Vagina (tissue), 2 donors: Measurements from ENCODE around the gene CDK5R2. TPM values are rescaled to one million over a fixed set of nuclear protein-coding genes. Genes with fewer than 3 reads are reported as not detected.
"Not testable (repeated sequence)": the region's sequence is repeated elsewhere in the genome, so short reads cannot be mapped to it uniquely, and the experiment has no call there.

Experiments used
- DNase-seq, 2 donors: peaks; one replicate each; pipeline ENCODE4 v3.0.0-alpha.2; 2017; ENCODE audit errors: extremely low spot score in 2 of 2
- H3K27ac ChIP-seq: fragments of 200-600 bp; sonication (generic); one replicate; pipeline ENCODE4 v1.5.1; 2019
- H3K27me3 ChIP-seq: fragments of 200-600 bp; sonication (generic); one replicate; pipeline ENCODE4 v1.5.1; 2019
- H3K36me3 ChIP-seq, 2 donors: fragments of 200-600 bp; sonication (generic); one replicate each; pipeline ENCODE4 v1.5.1; 2017 to 2019
- H3K4me1 ChIP-seq: fragments of 200-600 bp; sonication (generic); one replicate; pipeline ENCODE4 v1.5.1; 2019
- H3K4me3 ChIP-seq, 2 donors: fragments of 200-600 bp; sonication (generic); 1 replicate in 1 of 2; 2 replicates in 1 of 2; pipeline ENCODE4 v1.5.1; 2016 to 2019
- H3K9me3 ChIP-seq: fragments of 200-600 bp; sonication (generic); one replicate; pipeline ENCODE4 v1.5.1; 2019
- POLR2A ChIP-seq, 2 donors: fragments of 450-650 bp; IDR thresholded peaks; one replicate each; pipeline ENCODE4 v1.6.1; 2017; ENCODE audit warnings: antibody characterized with exemption in 2 of 2, mild to moderate bottlenecking in 2 of 2, moderate library complexity in 2 of 2
- POLR2AphosphoS5 ChIP-seq, 2 donors: sonication (generic); formaldehyde crosslinking; IDR thresholded peaks; one replicate each; pipeline ENCODE4 v1.9.0; 2017; ENCODE audit warnings: antibody characterized with exemption in 2 of 2, mild to moderate bottlenecking in 2 of 2, low read depth in 1 of 2; ENCODE audit not compliant: insufficient read depth in 1 of 2
- intact Hi-C: fragments of 100-400 bp; cut with DNase I; formaldehyde crosslinking; loops from one replicate; pipeline ENCODE4 v1.15.1; 2023
- total RNA-seq: library from RNA; depleted of rRNA; stranded (reverse); fragments of >200 nt; gene quantifications from one replicate; pipeline ENCODE4 v1.2.3, GENCODE V29; 2016
- TF ChIP-seq, protein P1 (sequence below), 3 experiments: fragments of 450-650 bp in 2 of 3; fragments of 200-600 bp in 1 of 3; sonication (generic) in 1 of 3; IDR thresholded peaks; one replicate each; pipeline ENCODE4 v1.5.1; 2017 to 2019; ENCODE audit warnings: antibody characterized with exemption in 3 of 3, mild to moderate bottlenecking in 2 of 3, moderate library complexity in 2 of 3

Gene CDK5R2
- total RNA-seq, 1 donor from 2014 or later = 0.49 TPM

DNA sequence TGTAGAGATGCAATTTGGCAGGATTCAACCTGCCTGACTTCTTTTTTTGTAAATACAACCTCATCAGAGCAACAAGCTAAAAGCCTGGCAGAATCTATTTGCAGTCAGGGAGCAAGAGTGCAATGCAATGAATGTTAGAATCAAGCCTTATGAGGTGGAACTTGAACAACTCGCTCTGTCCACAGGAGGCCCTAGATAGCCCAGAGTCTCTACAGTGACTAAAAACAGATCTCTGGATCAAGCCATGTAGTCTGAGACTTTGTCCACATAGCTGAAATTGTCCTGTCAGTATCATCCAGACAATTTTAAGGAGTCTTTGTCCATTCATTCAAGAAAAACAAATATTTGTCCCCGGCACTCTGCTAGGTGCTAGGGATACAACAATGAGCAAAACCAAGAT is 32.0 kb upstream of the CDK5R2 start:
- no peaks in the 10 kb centered on the region for H3K27me3 ChIP-seq
- H3K27ac ChIP-seq = no peak overlapping the region
- no peak for TF ChIP-seq POLR2AphosphoS5 (IDR thresholded peaks at IDR 0.05; ENCODE audit: insufficient read depth in 1 of 2, low read depth in 1 of 2)
- TF ChIP-seq POLR2A (IDR thresholded peaks at IDR 0.05) = no peak
- TF ChIP-seq, protein P1, sequence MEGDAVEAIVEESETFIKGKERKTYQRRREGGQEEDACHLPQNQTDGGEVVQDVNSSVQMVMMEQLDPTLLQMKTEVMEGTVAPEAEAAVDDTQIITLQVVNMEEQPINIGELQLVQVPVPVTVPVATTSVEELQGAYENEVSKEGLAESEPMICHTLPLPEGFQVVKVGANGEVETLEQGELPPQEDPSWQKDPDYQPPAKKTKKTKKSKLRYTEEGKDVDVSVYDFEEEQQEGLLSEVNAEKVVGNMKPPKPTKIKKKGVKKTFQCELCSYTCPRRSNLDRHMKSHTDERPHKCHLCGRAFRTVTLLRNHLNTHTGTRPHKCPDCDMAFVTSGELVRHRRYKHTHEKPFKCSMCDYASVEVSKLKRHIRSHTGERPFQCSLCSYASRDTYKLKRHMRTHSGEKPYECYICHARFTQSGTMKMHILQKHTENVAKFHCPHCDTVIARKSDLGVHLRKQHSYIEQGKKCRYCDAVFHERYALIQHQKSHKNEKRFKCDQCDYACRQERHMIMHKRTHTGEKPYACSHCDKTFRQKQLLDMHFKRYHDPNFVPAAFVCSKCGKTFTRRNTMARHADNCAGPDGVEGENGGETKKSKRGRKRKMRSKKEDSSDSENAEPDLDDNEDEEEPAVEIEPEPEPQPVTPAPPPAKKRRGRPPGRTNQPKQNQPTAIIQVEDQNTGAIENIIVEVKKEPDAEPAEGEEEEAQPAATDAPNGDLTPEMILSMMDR (IDR thresholded peaks at IDR 0.05) = no peak
- DNase-seq = no peak
- no peaks in the 10 kb centered on the region for H3K36me3 ChIP-seq
- intact Hi-C loops = no loop called here
- H3K9me3 ChIP-seq = no peaks in the 10 kb centered on the region
- no peaks in the 10 kb centered on the region for H3K4me1 ChIP-seq
- H3K4me3 ChIP-seq = no peak overlapping the region

DNA sequence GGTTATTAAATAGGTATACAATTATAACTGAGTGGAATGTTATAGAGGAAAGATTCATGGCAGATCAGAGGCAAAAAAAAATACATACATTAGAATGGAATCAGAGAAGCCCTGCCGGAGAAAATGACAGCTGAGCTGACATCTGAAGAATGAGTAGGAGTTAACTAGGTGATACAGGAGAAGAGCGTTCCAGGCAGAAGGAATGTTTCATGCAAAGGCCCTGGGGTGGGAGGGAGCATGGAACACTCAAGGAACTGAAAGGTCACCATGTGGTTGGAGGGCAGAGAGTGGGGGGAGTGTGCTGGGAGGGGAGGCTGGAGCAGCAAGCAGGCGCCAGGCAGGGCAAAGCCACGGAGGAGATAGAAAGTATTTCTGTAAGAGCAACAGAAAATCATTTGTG is 31.6 kb upstream of the CDK5R2 start:
- Histone ChIP-seq H3K4me1 (no peaks in the 10 kb centered on the region), H3K27me3 (no peaks in the 10 kb centered on the region), H3K9me3 (no peaks in the 10 kb centered on the region), H3K36me3 (no peaks in the 10 kb centered on the region), H3K4me3 (no peak overlapping the region), H3K27ac (no peak overlapping the region)
- intact Hi-C loops = no loop called here
- DNase-seq = no peak
- TF ChIP-seq, protein P1 (IDR thresholded peaks at IDR 0.05) = no peak
- TF ChIP-seq POLR2AphosphoS5 (IDR thresholded peaks at IDR 0.05; ENCODE audit: insufficient read depth in 1 of 2, low read depth in 1 of 2) (no peak), POLR2A (IDR thresholded peaks at IDR 0.05) (no peak)

DNA sequence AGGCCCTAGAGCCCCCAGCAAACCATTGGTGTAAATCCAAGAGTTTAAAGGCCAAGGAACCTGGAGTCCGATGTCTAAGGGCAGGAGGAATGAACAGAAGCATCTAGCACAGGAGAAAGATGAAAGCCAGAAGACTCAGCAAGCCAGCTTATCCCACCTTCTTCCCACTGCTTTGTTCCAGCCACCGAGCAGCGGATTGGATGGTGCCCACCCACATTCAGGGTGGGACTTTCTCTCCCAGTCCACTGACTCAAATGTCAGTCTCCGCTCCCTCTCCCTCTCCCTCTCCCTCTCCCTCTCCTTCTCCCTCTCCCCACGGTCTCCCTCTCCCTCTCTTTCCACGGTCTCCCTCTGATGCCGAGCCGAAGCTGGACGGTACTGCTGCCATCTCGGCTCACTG is 29.0 kb upstream of the CDK5R2 start:
- H3K4me3 ChIP-seq, intact Hi-C loops, H3K4me1 ChIP-seq, H3K9me3 ChIP-seq, H3K27ac ChIP-seq, H3K36me3 ChIP-seq, DNase-seq, H3K27me3 ChIP-seq: not testable (repeated sequence)

DNA sequence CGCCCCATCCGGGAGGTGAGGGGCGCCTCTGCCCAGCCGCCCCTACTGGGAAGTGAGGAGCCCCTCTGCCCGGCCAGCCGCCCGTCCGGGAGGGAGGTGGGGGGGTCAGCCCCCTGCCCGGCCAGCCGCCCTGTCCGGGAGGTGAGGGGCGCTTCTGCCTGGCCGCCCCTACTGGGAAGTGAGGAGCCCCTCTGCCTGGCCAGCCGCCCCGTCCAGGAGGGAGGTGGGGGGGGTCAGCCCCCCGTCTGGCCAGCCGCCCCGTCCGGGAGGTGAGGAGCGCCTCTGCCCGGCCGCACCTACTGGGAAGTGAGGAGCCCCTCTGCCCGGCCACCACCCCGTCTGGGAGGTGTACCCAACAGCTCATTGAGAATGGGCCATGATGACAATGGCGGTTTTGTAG is 27.7 kb upstream of the CDK5R2 start:
- H3K9me3 ChIP-seq, H3K36me3 ChIP-seq, H3K27me3 ChIP-seq, intact Hi-C loops, H3K4me1 ChIP-seq, H3K4me3 ChIP-seq, DNase-seq, H3K27ac ChIP-seq: not testable (repeated sequence)

DNA sequence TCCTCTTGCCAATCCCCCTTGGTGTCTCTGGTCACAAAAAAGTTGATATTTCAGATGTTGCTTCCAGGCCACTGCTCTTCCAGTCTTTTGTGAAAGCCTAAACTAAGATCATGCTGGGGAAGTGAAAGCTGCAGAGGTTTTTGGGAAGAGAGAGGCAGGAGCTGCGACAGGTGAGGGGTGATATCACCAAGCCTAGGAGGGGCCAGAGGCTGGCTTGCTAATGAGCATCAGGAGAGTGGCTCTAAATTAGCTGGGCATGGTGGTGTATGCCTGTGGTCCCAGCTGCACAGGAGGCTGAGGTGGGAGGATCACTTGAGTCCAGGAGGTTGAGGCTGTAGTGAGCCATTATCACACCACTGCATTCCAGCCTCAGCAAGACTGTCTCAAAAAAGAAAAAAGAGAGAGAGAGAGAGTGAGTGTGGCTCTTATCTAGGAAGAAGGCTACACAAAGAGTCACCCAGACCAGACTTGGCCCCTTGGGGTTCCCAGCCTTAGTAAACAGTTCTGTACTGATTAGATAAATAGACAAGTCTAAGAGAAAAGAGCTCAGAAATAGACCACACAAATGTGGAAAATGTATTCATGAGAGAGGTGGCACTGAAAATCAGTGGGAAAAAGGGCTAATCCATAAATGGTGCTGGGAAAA is 14.6 kb upstream of the CDK5R2 start:
- no peak for DNase-seq
- TF ChIP-seq, protein P1 (IDR thresholded peaks at IDR 0.05) = no peak
- TF ChIP-seq POLR2A (IDR thresholded peaks at IDR 0.05) = no peak
- no peak for TF ChIP-seq POLR2AphosphoS5 (IDR thresholded peaks at IDR 0.05; ENCODE audit: insufficient read depth in 1 of 2, low read depth in 1 of 2)
- Histone ChIP-seq H3K4me3 (no peak overlapping the region), H3K36me3 (no peaks in the 10 kb centered on the region), H3K27me3 (no peaks in the 10 kb centered on the region), H3K9me3 (no peaks in the 10 kb centered on the region), H3K27ac (no peak overlapping the region), H3K4me1 (no peaks in the 10 kb centered on the region)
- intact Hi-C loops = no loop called here

DNA sequence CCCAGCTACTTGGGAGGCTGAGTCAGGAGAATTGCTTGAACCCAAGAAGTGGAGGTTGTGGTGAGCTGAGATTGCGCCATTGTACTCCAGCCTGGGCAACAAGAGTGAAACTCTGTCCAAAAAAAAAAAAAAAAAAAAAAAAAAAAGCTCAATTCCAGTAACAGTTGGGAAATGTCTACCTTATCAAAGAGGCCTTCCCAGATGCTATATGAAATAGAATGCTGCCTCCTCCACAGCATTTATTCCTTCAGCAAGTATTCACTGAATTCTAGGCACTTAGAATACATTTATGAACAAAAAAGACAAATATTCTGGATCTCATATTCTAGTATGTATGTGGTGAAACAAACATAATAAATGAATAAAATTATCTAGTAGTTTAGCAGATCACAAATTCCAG is 12.8 kb upstream of the CDK5R2 start:
- intact Hi-C loops = no loop called here
- H3K4me3 ChIP-seq = no peak overlapping the region
- no peaks in the 10 kb centered on the region for H3K4me1 ChIP-seq
- H3K36me3 ChIP-seq = no peaks in the 10 kb centered on the region
- H3K9me3 ChIP-seq = no peaks in the 10 kb centered on the region
- DNase-seq = no peak
- no peaks in the 10 kb centered on the region for H3K27me3 ChIP-seq
- TF ChIP-seq, protein P1 (IDR thresholded peaks at IDR 0.05) = no peak
- no peak for TF ChIP-seq POLR2A (IDR thresholded peaks at IDR 0.05)
- TF ChIP-seq POLR2AphosphoS5 (IDR thresholded peaks at IDR 0.05; ENCODE audit: insufficient read depth in 1 of 2, low read depth in 1 of 2) = no peak
- no peak overlapping the region for H3K27ac ChIP-seq
